HepG2 (cell line): ENCODE measurements around the gene NDUFAF8. TPM values are rescaled to one million over a fixed set of nuclear protein-coding genes. Genes with fewer than 3 reads are reported as not detected.

ENCODE experiments used
- ELF3 ChIP-seq: IDR thresholded peaks from 2 replicates; pipeline ENCODE4 v1.6.1; 2016; ENCODE audit warnings: missing genetic modification reagents, missing compliant biosample characterization
- NR2C2 ChIP-seq: sonication (generic); formaldehyde crosslinking; IDR thresholded peaks from 2 replicates; pipeline ENCODE4 v1.4.0; 2020; ENCODE audit warnings: missing genetic modification reagents, mild to moderate bottlenecking, moderate library complexity, borderline replicate concordance
- PHF8 ChIP-seq: sonication (generic); formaldehyde crosslinking; IDR thresholded peaks from 2 replicates; pipeline ENCODE4 v1.5.0; 2020; ENCODE audit warnings: missing genetic modification reagents
- RXRB ChIP-seq: IDR thresholded peaks from 2 replicates; pipeline ENCODE4 v1.6.1; 2016; ENCODE audit warnings: borderline replicate concordance, missing genetic modification reagents, missing compliant biosample characterization
- XRCC5 ChIP-seq: fragments of 200-400 bp; formaldehyde crosslinking; optimal IDR thresholded peaks from 2 replicates; pipeline ENCODE3; 2017; ENCODE audit warnings: mild to moderate bottlenecking, low read length
- ZFP90 ChIP-seq: sonication (generic); formaldehyde crosslinking; IDR thresholded peaks from 2 replicates; pipeline ENCODE4 v1.8.0; 2022; ENCODE audit warnings: missing genetic modification reagents, mild to moderate bottlenecking, inconsistent platforms, borderline replicate concordance
- ZNF343 ChIP-seq: sonication (generic); formaldehyde crosslinking; IDR thresholded peaks from 2 replicates; pipeline ENCODE4 v1.4.0; 2020; ENCODE audit warnings: mild to moderate bottlenecking, missing genetic modification reagents
- ZNF614 ChIP-seq: IDR thresholded peaks from 2 replicates; pipeline ENCODE4 v1.6.1; 2018; ENCODE audit warnings: missing biosample characterization, missing genetic modification reagents, inconsistent platforms, borderline replicate concordance
- ZNF773 ChIP-seq: sonication (generic); formaldehyde crosslinking; IDR thresholded peaks from 2 replicates; pipeline ENCODE4 v1.4.0; 2020; ENCODE audit warnings: missing genetic modification reagents, borderline replicate concordance
- polyA plus RNA-seq, 8 experiments: library from polyadenylated mRNA; depleted of rRNA in 3 of 8; stranded (reverse) in 7 of 8; unstranded in 1 of 8; fragments of >200 nt; fragmentation: Illumina TruSeq in 4 of 8; extraction: Trizol in 4 of 8; gene quantifications; 2 replicates each; pipeline versions ENCODE4 v1.2.1 to v1.2.3, GENCODE V29; 2011 to 2016; ENCODE audit warnings: low read depth in 4 of 8, missing spikeins in 1 of 8, mixed read lengths in 1 of 8; ENCODE audit not compliant: insufficient read depth in 1 of 8
- total RNA-seq, 5 experiments: library from RNA; depleted of rRNA; stranded (reverse); fragments of >200 nt; fragmentation: Illumina TruSeq; extraction: Trizol; gene quantifications; 2 replicates each; pipeline ENCODE4 v1.2.3, GENCODE V29; 2016; ENCODE audit warnings: low read depth in 1 of 5
- TF ChIP-seq, protein P1 (sequence below): sonication (generic); formaldehyde crosslinking; IDR thresholded peaks from 2 replicates; pipeline ENCODE4 v1.8.1; 2023; ENCODE audit warnings: mild to moderate bottlenecking, missing genetic modification reagents
- TF ChIP-seq, protein P2 (sequence below): sonication (generic); formaldehyde crosslinking; IDR thresholded peaks from 2 replicates; pipeline ENCODE4 v1.5.0; 2020; ENCODE audit warnings: missing genetic modification reagents, mild to moderate bottlenecking, borderline replicate concordance
- TF ChIP-seq, protein P3 (sequence below): sonication (generic); formaldehyde crosslinking; IDR thresholded peaks from 2 replicates; pipeline ENCODE4 v1.8.1; 2023; ENCODE audit warnings: mild to moderate bottlenecking, missing genetic modification reagents
- TF ChIP-seq, protein P4 (sequence below): sonication (generic); formaldehyde crosslinking; IDR thresholded peaks from 2 replicates; pipeline ENCODE4 v1.5.0; 2020; ENCODE audit warnings: missing genetic modification reagents
- TF ChIP-seq, protein P5 (sequence below): sonication (generic); formaldehyde crosslinking; IDR thresholded peaks from 2 replicates; pipeline ENCODE4 v1.4.0; 2020; ENCODE audit warnings: mild to moderate bottlenecking, missing genetic modification reagents, borderline replicate concordance
- TF ChIP-seq, protein P6 (sequence below): sonication (generic); formaldehyde crosslinking; IDR thresholded peaks from 2 replicates; pipeline ENCODE4 v1.5.1; 2020; ENCODE audit warnings: mild to moderate bottlenecking, missing genetic modification reagents, borderline replicate concordance

The NDUFAF8 gene
- total and polyA plus RNA-seq, 2 of the 13 experiments (the other 11 are each of a cell fraction or from before 2014, with no cell fraction given): 75.6 to 233 TPM

DNA sequence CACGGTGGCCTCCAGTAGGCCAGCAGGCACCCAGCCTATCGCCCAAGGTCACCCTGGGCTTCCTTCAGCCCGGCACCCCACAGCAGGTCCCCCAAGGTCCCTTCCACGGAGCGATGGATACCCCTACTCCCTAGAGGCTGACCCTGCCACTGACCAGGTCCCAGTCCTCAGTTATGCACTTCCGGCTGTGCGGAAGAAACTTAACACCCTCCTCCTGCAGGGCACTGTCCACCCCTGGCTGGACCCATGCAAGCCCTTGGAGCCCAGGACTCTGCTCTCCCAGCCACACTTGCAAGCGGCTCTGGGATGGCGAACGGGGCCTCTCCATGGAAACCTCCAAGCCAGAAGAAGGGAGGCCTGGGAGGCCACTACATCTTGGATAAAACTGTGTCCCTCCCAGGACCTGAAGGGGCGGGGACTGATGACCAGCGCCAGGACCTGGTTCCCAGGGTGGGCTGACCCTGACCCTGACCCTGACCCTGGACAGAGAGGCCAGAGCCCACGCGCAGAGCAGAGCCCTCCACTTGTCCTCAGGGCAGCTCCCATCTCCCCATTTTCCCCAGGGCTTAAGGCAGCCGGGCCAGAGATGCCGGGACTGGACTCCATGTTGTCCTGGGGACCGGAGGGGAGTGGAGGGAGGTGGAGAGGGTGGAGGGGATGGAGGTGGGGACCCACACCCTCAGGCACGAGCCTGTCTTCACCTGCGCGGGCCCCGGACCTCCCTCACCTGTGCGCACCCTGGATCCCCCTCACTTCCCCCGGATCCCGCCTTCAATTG is 17.1 kb upstream of the NDUFAF8 start (continued):
- TF ChIP-seq, protein P1, sequence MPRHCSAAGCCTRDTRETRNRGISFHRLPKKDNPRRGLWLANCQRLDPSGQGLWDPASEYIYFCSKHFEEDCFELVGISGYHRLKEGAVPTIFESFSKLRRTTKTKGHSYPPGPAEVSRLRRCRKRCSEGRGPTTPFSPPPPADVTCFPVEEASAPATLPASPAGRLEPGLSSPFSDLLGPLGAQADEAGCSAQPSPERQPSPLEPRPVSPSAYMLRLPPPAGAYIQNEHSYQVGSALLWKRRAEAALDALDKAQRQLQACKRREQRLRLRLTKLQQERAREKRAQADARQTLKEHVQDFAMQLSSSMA: 0 out of 2 replicates have a peak, but pooled peaks have one; percentile 82
- peak; percentile 42 for TF ChIP-seq PHF8
- TF ChIP-seq, protein P2, sequence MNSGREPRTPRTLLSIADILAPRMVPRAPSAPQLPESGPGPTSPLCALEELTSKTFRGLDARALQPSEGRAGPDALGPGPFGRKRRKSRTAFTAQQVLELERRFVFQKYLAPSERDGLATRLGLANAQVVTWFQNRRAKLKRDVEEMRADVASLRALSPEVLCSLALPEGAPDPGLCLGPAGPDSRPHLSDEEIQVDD (CRISPR knock-in tag): peak; percentile 17; the same call in 1 of the 2 replicates
- TF ChIP-seq ZFP90 (CRISPR knock-in tag): 0 out of 2 replicates have a peak, but pooled peaks have one; percentile 21
- TF ChIP-seq ZNF773: peak; percentile 4; the same call in 1 of the 2 replicates
- TF ChIP-seq XRCC5: peak; percentile 24
- TF ChIP-seq ZNF614 (CRISPR knock-in tag): 0 out of 2 replicates have a peak, but pooled peaks have one; percentile 15
- TF ChIP-seq, protein P3, sequence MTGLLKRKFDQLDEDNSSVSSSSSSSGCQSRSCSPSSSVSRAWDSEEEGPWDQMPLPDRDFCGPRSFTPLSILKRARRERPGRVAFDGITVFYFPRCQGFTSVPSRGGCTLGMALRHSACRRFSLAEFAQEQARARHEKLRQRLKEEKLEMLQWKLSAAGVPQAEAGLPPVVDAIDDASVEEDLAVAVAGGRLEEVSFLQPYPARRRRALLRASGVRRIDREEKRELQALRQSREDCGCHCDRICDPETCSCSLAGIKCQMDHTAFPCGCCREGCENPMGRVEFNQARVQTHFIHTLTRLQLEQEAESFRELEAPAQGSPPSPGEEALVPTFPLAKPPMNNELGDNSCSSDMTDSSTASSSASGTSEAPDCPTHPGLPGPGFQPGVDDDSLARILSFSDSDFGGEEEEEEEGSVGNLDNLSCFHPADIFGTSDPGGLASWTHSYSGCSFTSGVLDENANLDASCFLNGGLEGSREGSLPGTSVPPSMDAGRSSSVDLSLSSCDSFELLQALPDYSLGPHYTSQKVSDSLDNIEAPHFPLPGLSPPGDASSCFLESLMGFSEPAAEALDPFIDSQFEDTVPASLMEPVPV: no peak; the same call in 1 of the 2 replicates
- 0 out of 2 replicates have a peak, but pooled peaks have one; percentile 18 for TF ChIP-seq RXRB
- TF ChIP-seq NR2C2 (CRISPR knock-in tag): peak; percentile 9; the same call in 1 of the 2 replicates
- peak; percentile 21; the same call in 1 of the 2 replicates for TF ChIP-seq ZNF343 (CRISPR knock-in tag)
- TF ChIP-seq, protein P4, sequence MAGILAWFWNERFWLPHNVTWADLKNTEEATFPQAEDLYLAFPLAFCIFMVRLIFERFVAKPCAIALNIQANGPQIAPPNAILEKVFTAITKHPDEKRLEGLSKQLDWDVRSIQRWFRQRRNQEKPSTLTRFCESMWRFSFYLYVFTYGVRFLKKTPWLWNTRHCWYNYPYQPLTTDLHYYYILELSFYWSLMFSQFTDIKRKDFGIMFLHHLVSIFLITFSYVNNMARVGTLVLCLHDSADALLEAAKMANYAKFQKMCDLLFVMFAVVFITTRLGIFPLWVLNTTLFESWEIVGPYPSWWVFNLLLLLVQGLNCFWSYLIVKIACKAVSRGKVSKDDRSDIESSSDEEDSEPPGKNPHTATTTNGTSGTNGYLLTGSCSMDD (CRISPR knock-in tag): 0 out of 2 replicates have a peak, but pooled peaks have one; percentile 37
- TF ChIP-seq, protein P5, sequence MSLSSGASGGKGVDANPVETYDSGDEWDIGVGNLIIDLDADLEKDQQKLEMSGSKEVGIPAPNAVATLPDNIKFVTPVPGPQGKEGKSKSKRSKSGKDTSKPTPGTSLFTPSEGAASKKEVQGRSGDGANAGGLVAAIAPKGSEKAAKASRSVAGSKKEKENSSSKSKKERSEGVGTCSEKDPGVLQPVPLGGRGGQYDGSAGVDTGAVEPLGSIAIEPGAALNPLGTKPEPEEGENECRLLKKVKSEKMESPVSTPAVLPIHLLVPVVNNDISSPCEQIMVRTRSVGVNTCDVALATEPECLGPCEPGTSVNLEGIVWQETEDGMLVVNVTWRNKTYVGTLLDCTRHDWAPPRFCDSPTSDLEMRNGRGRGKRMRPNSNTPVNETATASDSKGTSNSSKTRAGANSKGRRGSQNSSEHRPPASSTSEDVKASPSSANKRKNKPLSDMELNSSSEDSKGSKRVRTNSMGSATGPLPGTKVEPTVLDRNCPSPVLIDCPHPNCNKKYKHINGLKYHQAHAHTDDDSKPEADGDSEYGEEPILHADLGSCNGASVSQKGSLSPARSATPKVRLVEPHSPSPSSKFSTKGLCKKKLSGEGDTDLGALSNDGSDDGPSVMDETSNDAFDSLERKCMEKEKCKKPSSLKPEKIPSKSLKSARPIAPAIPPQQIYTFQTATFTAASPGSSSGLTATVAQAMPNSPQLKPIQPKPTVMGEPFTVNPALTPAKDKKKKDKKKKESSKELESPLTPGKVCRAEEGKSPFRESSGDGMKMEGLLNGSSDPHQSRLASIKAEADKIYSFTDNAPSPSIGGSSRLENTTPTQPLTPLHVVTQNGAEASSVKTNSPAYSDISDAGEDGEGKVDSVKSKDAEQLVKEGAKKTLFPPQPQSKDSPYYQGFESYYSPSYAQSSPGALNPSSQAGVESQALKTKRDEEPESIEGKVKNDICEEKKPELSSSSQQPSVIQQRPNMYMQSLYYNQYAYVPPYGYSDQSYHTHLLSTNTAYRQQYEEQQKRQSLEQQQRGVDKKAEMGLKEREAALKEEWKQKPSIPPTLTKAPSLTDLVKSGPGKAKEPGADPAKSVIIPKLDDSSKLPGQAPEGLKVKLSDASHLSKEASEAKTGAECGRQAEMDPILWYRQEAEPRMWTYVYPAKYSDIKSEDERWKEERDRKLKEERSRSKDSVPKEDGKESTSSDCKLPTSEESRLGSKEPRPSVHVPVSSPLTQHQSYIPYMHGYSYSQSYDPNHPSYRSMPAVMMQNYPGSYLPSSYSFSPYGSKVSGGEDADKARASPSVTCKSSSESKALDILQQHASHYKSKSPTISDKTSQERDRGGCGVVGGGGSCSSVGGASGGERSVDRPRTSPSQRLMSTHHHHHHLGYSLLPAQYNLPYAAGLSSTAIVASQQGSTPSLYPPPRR (CRISPR knock-in tag): peak; percentile 45; the same call in 1 of the 2 replicates
- TF ChIP-seq, protein P6, sequence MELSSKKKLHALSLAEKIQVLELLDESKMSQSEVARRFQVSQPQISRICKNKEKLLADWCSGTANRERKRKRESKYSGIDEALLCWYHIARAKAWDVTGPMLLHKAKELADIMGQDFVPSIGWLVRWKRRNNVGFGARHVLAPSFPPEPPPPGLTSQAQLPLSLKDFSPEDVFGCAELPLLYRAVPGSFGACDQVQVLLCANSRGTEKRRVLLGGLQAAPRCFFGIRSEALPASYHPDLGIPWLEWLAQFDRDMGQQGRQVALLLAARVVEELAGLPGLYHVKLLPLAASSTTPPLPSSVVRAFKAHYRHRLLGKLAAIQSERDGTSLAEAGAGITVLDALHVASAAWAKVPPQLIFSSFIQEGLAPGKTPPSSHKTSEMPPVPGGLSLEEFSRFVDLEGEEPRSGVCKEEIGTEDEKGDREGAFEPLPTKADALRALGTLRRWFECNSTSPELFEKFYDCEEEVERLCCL (CRISPR knock-in tag): 0 out of 2 replicates have a peak, but pooled peaks have one; percentile 64
- peak; percentile 29; the same call in 1 of the 2 replicates for TF ChIP-seq ELF3 (CRISPR knock-in tag)
